ENCODE measurements around the gene KLHL40.

Gene KLHL40

DNA sequence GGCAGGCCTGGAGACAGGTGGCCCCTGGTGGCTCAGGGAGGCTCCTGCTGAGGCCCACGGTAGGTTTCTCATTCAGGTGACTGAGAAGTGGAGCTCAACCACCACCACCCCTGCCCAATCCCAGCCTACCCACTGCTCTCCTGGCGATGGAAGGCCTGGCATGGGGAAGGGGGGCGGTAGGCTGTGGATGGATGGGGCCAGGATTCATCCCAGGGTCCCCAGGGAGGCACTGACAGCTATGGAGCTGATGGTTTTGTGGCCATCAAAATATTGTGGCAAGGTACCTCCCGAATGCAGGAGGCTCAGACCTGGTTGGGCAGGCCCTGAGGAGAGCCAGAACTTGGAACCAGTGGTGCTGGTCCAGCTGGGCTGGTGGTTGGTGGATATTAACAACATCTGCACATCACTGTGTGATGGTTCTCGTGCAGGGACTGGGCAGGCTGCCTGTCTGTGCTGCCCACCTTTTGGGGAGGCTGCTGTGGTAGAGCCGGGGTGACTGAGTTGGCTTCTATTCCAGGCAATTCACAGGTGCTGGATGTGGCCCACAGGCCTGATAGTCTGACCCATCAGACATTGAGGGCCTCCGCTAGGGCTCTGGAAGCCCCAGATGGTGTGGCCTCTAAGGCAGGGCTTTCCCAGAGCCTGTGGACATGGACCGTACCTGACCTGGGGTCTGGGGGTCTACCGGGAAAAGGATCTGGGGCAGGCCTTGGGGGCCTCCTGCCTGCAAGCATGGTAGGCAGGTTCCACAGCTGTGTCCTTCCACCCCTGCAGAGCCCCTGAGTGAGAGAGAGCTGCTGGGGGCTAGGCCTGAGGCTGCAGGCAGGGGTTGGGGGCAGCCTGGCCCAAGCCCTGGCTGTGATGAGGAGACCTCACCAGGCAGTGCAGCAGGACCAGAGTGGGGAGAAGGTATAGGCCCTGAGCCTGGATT is 28.4 kb upstream of the KLHL40 start:
- H3K4me3 ChIP-seq (ENCODE audit: low read depth, low read length): no peak overlapping the region

DNA sequence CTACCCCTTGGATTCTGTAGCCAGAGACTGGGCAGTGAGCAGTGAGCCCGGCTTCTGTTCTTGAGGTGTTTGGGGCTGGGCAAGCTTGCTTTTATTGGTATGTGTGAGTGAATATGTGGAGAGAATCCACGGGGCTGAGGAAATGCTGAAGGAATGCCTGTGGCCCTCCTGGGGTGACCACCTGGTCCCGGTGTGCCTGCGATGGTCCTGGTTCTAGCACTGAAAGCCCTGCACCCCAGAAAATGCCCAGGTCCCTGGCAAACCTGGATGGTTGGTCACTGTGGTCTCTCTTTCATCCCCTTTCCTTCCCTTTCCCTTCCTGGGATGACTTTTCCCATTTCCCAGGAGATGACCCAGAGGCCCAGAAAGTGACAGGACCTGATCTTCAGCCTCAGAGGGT is 27.7 kb upstream of the KLHL40 start:
- no peak overlapping the region for H3K4me3 ChIP-seq (ENCODE audit: low read depth, low read length)

DNA sequence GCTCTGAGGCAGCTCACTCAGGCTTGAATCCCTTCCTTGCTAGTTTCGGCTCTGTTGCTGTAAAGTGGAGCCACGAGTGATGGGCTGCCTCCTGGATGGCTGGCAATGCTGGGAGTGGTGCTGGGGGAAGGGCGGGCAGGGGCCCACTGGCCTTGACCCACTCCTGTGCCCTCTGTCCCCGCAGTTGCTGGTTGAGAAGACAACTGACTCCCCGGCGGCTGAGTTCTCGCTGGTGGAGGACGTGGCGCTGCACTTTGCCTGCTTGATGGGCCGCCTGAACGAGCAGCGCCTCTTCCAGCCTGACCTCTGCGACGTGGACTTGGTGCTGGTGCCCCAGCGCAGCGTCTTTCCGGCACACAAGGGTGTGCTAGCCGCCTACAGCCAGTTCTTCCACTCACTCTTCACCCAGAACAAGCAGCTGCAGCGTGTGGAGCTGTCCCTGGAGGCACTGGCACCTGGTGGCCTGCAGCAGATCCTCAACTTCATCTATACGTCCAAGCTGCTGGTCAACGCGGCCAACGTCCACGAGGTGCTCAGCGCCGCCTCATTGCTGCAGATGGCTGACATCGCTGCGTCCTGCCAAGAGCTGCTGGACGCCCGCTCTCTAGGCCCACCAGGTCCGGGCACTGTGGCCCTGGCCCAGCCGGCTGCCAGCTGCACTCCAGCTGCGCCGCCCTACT is 27.1 kb upstream of the KLHL40 start:
- no peak overlapping the region for H3K4me3 ChIP-seq (ENCODE audit: low read depth, low read length)

DNA sequence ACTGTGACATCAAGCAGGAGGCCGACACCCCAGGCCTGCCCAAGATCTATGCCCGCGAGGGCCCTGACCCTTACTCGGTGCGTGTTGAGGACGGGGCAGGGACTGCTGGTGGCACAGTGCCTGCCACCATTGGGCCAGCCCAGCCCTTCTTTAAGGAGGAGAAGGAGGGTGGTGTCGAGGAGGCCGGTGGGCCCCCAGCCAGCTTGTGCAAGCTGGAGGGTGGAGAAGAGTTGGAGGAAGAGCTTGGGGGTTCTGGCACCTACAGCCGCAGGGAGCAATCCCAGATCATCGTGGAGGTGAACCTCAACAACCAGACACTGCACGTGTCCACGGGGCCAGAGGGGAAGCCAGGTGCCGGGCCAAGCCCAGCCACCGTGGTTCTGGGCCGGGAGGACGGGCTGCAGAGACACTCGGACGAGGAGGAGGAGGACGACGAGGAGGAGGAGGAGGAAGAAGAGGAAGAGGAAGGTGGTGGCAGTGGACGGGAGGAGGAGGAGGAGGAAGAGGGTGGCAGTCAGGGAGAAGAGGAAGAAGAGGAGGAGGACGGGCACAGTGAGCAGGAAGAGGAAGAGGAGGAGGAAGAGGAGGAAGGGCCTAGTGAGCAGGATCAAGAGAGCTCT is 26.5 kb upstream of the KLHL40 start:
- no peak overlapping the region for H3K4me3 ChIP-seq (ENCODE audit: low read depth, low read length)

DNA sequence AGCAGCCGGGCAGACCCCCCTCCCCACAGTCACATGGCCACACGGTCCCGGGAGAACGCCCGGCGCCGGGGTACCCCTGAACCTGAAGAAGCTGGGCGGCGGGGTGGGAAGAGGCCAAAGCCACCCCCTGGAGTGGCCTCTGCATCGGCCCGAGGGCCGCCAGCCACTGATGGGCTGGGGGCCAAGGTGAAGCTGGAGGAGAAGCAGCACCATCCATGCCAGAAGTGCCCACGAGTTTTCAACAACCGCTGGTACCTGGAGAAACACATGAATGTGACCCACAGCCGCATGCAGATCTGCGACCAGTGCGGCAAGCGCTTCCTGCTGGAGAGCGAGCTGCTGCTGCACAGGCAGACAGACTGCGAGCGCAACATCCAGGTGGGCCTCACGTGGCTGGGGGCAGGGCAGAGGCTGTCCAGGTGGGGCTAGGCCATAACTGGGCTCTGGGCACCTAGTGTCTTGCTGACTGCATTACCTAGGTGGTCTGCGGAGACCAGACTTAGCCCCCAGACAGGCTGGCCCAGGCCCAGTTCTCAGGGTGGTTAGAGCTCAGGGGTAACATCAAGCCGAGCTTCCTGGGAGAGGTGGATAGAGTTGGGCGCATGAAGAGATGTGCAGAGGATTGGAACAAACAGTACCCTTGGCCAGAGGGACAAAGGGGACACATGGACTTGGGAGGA is 25.7 kb upstream of the KLHL40 start:
- H3K4me3 ChIP-seq (ENCODE audit: low read depth, low read length): no peak overlapping the region

DNA sequence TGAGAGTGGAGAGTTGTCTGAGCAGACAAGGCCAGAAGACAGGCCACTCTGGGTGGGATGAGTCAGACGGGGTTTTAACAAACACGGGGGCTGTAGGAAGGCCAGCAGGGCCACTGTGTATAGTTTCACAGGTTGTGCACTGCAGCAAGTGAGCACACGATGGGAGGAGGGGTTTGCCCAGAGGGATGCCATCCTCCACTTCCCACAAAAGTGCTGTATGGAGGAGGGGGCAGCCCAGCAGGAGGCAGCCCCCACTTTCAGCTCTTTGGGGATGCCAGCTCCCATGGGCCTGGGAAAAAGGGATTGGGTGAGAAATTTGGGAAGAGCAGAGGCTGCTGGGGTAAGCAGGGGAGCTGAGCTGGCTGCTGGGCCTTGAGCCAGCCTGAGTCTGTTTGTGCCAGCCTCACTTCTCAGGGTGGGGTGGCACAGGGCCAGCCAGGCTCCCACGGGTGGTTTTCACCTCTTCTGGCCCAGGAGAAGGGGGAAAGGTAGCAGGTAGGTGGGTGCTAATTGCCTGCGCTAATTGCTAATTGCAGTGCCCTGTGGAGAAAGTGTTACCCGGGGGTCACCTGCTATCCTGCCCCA is 25.1 kb upstream of the KLHL40 start:
- no peak overlapping the region for H3K4me3 ChIP-seq (ENCODE audit: low read depth, low read length)

DNA sequence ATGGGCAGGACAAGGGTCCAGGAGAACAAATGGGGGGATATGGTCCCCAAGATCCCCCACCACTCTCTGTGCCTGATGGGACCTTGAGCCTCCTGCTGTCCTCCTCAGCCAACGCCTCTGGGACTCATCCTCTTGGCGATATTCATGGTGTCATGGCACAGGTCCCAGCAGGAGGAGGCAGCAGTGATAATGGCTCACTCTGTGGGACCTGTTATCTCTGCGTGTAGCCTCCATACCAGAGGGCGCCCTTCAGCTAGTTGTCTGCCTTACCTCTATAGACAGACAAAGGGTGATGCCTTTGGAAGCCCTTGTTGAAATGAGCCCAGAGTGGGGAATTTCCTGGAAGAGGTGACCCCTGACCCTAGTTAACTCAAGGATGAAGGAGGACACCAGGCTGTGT is 24.4 kb upstream of the KLHL40 start:
- H3K4me3 ChIP-seq (ENCODE audit: low read depth, low read length): no peak overlapping the region

DNA sequence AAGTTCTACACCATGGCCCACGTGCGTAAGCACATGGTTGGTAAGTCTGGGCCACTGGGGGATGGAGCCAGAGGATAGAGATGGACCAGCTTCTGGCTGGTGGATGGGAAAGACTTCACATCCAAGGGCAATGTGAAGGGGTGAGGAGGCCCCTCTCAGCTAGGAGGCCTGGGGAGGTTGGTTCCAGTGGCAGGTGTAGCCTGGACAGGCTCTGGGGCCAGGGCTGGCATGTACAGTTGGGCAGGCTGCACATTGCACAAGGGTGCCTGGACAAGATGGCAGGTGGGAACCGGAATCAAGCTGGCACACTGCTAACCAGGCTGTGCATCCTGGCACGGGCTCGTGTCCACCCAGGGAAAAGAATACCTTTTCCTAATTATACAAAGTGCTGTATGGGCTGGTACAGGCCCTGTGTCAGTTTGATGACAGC is 23.7 kb upstream of the KLHL40 start:
- H3K4me3 ChIP-seq (ENCODE audit: low read depth, low read length): no peak overlapping the region

DNA sequence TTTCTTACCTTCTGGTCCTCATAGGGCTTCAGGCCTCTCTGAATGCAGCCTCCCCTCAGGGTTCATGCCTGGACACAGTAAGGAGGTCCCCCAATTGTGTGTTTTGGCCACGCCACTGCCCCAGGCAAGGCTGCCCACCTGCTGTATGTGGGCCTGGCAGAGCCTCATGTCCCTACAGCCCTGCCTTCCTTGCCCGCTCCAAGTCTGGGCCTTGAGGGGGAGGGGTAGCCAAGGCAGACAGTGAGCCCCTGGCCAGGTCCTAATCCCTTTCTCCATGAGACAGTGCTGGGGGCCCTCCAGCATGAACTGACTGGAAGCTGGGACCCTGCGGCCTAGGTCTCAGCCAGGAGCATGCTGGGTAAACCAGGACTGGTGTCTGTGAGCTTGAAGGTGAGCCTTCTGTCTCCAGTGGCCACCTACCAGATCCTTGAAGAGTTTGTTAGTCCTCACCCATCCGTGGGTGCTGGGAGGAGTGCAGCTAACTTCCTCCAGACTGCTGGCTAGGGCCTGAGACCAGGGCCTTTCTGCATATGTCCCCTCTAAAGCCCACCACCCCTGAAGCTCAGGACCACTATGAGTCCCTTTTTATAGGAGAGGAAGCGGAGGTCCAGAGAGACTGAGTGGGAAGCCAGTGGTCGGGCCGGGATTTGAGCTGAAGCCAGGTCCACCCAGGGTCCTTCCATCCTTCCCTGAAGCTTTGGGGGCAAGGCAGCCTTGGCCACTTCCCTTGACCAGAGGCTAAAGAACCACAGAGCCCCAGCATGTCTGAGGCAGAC is 23.1 kb upstream of the KLHL40 start:
- H3K4me3 ChIP-seq (ENCODE audit: low read depth, low read length): no peak overlapping the region

DNA sequence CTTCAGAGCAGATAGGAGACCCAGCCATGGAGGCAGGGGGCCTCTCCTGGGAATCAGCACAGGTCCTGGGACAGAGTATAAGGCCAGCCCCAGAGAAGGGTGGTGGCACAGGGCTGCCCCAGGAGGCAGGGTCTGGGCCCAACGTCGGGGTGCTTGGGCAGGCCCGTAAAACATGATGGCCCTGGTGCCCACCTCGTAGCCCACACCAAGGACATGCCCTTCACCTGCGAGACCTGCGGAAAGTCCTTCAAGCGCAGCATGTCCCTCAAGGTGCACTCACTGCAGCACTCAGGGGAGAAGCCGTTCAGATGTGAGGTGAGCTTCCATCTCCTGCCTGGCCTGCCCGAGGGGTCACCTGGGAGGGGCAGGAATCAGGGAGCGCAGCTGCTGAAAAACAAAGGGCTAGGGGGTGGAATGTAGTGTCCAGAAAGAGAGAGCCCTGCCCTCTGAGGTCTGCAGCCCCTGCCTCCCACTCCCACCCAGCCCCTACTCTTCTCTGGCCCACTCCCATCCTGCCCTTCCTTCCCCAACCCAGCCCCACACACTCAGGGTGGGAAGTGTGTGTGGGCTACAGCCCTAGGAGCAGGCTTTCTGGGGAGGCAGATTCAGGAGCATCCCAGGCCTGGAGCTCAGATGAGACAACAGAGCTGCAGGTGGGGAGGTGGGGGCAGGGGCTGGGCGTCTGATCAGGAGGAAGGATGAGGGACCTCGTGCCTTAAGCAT is 22.4 kb upstream of the KLHL40 start:
- H3K4me3 ChIP-seq (ENCODE audit: low read depth, low read length): no peak overlapping the region

DNA sequence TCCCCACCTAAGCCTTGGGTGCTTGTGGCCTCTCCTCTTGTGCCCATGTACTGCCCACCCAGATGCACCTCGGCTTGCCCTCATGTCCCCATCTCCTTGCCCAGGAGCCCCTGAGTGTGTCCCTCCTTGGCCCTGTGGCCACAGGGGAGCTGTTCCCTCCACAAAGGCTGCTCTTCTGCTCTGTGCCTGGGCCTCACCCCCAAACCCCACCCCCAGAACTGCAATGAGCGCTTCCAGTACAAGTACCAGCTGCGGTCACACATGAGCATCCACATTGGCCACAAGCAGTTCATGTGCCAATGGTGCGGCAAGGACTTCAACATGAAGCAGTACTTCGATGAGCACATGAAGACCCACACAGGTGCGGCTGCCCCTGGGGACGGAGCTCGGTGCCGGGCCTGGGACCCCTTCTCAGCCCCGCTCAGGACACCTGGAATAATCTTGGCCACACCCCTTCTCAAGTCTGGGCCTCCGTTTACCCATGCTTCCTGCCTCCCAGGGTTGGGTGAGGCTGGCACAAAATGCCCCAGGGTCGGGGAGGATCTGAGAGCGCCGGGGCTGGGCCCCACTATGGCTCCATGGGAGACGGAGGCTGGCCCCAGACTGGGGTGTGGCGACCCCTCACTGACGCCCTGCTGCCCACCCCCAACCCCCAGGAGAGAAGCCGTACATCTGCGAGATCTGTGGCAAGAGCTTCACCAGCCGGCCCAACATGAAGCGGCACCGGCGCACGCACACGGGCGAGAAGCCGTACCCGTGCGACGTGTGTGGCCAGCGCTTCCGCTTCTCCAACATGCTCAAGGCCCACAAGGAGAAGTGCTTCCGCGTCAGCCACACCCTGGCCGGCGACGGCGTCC is 21.5 kb upstream of the KLHL40 start:
- no peak overlapping the region for H3K4me3 ChIP-seq (ENCODE audit: low read depth, low read length)

DNA sequence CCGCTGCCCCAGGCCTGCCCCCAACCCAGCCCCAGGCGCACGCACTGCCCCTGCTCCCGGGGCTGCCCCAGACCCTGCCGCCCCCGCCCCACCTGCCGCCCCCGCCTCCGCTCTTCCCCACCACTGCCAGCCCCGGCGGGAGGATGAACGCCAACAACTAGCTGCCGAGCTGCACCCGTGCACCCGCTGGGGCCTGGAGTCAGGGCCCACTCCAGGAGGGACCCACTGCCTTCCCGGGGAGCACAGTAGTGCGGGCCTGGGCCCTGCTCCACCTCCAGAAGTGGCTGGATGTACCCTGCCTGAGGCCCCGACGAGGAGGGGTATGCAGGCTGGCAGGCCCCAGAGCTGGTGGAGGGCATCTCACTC is 20.9 kb upstream of the KLHL40 start:
- H3K4me3 ChIP-seq (ENCODE audit: low read depth, low read length): no peak overlapping the region

DNA sequence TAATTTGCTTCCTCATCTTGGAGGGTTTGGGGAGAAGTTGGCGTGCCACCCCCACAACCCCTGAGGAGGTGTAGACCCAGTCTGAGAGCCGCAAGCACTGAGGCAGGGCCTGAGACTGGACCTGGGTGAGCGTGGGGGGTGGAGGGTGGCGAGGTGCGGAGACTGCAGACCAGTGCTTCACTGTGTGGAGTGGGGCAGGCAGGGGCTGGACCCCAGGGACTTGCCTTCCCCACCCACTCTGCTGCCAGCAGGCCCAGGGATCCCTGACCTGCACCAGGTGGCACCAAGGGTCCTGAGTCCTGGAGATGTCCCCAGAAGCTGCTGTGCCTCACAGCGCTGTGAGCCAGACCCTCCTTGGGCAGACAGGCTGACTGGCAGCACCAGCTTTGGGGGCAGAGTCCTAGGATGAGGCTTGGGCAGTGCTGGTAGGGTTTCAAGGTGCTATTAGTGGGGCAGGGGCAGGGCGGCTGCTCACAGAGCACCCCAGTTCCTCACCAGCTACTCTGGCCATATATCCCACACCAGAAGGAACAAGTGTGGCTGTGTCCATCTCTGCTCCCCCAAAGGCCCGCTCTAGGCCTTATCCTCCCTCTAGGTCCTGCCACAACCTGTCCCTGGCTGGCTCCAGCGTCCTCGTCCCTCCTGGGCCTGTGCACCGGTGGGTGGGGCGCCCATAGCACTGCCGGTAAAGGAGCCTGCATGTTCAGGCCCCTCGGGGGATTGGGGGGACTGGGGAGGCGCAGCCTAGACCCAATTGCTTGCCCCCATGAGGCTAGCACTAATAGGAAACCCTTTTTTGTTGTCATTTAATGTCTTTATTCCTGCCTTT is 20.1 kb upstream of the KLHL40 start:
- H3K4me3 ChIP-seq (ENCODE audit: low read depth, low read length): no peak overlapping the region

DNA sequence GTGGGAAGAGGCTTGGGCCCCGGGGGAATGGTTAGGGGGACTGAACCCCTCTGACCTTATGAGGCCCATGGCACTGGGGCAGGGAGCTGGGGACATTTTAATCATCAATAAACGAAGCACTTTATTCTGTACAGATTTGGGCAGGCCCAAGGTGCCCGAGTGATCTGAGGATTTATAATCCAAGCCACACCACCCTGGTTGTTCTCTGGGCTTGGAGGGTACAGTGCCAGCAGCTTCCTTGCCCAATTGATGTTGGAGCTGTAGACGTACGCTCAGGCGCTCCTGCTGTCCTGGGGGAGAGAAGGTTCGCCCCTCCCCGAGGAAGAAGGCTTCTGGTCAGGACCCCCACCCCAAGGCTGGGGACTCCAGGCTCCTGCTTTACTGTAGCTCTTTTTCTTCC is 19.3 kb upstream of the KLHL40 start:
- no peak overlapping the region for H3K4me3 ChIP-seq (ENCODE audit: low read depth, low read length)

DNA sequence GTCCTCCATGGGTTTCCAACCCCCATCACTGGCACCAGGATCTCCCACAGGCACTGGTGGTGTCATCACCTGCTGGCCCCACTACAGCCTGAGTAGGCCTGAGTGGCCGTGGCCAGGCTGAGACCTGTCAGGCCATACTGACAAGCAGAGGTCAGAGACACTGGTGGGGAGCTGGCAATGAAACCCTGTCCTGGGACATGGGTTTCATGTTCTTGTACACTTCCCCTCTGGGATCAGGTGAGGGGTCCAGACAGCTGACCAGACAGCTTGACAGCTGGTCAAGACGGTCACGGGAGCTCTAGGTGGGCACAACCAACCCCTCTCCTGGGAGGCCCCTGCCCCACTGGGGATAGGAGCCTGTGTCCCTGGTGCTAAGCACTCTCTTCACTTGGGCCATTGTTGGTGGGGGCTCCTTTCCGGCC is 18.7 kb upstream of the KLHL40 start:
- no peak overlapping the region for H3K4me3 ChIP-seq (ENCODE audit: low read depth, low read length)

DNA sequence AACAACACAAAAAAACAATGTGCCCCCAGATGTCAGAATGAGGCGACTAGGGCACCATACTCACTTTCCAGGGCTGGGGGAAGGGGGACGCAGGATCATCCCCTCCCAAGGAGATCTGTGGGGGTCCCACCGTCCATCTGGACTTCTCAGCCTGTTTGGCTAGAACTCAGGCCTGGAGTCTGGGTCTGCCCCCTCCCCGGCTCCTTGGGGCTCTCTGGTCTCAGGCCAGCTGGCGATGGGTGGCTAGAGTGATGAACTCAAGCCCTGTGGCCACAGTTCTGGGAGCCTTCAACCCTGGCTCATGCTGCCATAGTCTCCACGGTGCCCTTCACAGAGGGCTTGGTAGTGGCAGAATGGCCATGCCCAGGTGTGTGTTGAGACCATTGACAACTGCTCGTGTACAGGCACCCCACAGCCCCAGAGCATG is 18.2 kb upstream of the KLHL40 start:
- H3K4me3 ChIP-seq (ENCODE audit: low read depth, low read length): no peak overlapping the region

DNA sequence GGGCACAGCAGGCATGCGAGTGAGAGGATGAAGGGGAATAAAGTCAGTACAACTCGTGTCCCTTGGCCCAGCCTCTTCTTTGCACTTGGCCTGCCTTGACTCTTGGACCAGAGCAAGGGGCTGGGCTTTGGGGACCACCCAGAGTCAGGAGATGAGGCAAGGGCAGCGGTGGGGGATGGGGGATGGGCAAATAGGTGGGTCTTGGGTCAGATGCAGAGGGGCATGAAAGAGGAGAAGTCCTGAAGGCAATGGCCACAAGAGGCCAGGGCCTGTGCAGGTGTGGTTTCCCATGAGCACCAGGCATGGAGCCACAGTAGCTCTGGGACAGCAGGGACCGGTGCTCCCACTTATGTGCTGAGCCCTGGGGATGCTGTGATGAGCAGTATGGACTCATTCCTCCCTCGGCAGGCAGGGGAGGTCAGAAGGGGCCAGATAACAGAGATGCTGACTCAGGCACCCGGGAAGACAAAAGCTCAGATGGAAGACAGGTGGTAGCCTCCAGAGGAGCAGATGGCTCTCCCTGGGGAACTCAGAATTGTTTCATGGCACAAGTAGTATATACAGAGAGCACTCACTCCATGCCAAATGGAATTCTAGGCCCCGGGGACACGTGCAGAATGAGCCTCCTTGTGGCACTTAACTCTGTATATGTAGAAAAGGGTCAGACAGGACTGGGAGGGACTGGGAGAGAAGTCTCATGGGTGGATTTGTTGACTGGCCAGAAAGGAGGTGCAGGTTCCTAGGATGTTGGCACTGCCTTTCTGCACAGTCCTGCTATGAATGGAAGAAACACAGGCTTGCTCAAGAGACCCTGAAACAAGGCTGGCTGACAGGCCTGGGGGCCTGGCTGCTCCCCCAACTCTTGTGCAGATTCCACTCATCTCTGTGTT is 17.6 kb upstream of the KLHL40 start:
- no peak overlapping the region for H3K4me3 ChIP-seq (ENCODE audit: low read depth, low read length)
